HepG2 (cell line): ENCODE data around the gene PDPK1. TPM values are rescaled to one million over a fixed set of nuclear protein-coding genes. Genes with fewer than 3 reads are reported as not detected.

Experiments
- AHR ChIP-seq: IDR thresholded peaks from 2 replicates; pipeline ENCODE4 v1.6.1; 2018; ENCODE audit warnings: missing genetic modification reagents, missing compliant biosample characterization
- CBFB ChIP-seq: sonication (generic); formaldehyde crosslinking; IDR thresholded peaks from 2 replicates; pipeline ENCODE4 v1.4.0; 2020; ENCODE audit warnings: missing genetic modification reagents
- DMTF1 ChIP-seq: sonication (generic); formaldehyde crosslinking; IDR thresholded peaks from 2 replicates; pipeline ENCODE4 v1.4.0; 2020; ENCODE audit warnings: mild to moderate bottlenecking, missing genetic modification reagents
- ETS1 ChIP-seq: sonication (generic); formaldehyde crosslinking; IDR thresholded peaks from 2 replicates; pipeline ENCODE4 v1.4.0; 2020; ENCODE audit warnings: missing genetic modification reagents
- GABPA ChIP-seq, 2 experiments: IDR thresholded peaks; 2 replicates each; pipeline ENCODE4 v1.6.1; 2011 to 2016; ENCODE audit warnings: low read depth in 2 of 2, low read length in 1 of 2, missing biosample characterization in 1 of 2, missing genetic modification characterization in 1 of 2
- KLF12 ChIP-seq: sonication (generic); formaldehyde crosslinking; IDR thresholded peaks from 2 replicates; pipeline ENCODE4 v1.4.0; 2020; ENCODE audit warnings: missing genetic modification reagents, borderline replicate concordance
- KMT2A ChIP-seq: sonication (generic); formaldehyde crosslinking; IDR thresholded peaks from 2 replicates; pipeline ENCODE4 v1.4.0; 2020; ENCODE audit warnings: missing genetic modification reagents
- NFATC3 ChIP-seq: sonication (generic); formaldehyde crosslinking; IDR thresholded peaks from 2 replicates; pipeline ENCODE4 v1.5.1; 2020; ENCODE audit warnings: mild to moderate bottlenecking, missing genetic modification reagents
- PCBP2 ChIP-seq: fragments of 200-400 bp; formaldehyde crosslinking; optimal IDR thresholded peaks from 2 replicates; pipeline ENCODE3; 2018; ENCODE audit warnings: low read length, low read depth; ENCODE audit not compliant: poor library complexity, severe bottlenecking
- RARG ChIP-seq: sonication (generic); formaldehyde crosslinking; IDR thresholded peaks from 2 replicates; pipeline ENCODE4 v1.4.0; 2020; ENCODE audit warnings: low read depth, mild to moderate bottlenecking, missing genetic modification reagents
- RELA ChIP-seq: sonication (generic); formaldehyde crosslinking; IDR thresholded peaks from 2 replicates; pipeline ENCODE4 v1.4.0; 2020; ENCODE audit warnings: missing genetic modification reagents
- RXRB ChIP-seq: IDR thresholded peaks from 2 replicates; pipeline ENCODE4 v1.6.1; 2016; ENCODE audit warnings: borderline replicate concordance, missing genetic modification reagents, missing compliant biosample characterization
- SMC3 ChIP-seq: IDR thresholded peaks from 2 replicates; pipeline ENCODE4 v1.6.1; 2011; ENCODE audit warnings: low read length, improper control_type of control experiment
- SRSF9 ChIP-seq: fragments of 200-400 bp; formaldehyde crosslinking; IDR thresholded peaks from 2 replicates; pipeline ENCODE4 v1.6.1; 2018; ENCODE audit warnings: borderline replicate concordance, mild to moderate bottlenecking, low read depth, low read length; ENCODE audit not compliant: insufficient read depth, poor library complexity, severe bottlenecking
- TOE1 ChIP-seq: sonication (generic); formaldehyde crosslinking; IDR thresholded peaks from 2 replicates; pipeline ENCODE4 v1.4.0; 2020; ENCODE audit warnings: mild to moderate bottlenecking, missing genetic modification reagents
- YEATS4 ChIP-seq: sonication (generic); formaldehyde crosslinking; IDR thresholded peaks from 2 replicates; pipeline ENCODE4 v1.4.0; 2020; ENCODE audit warnings: missing genetic modification reagents, borderline replicate concordance
- ZBTB10 ChIP-seq: sonication (generic); formaldehyde crosslinking; IDR thresholded peaks from 2 replicates; pipeline ENCODE4 v1.4.0; 2020; ENCODE audit warnings: missing genetic modification reagents, borderline replicate concordance
- ZBTB21 ChIP-seq: sonication (generic); formaldehyde crosslinking; IDR thresholded peaks from 2 replicates; pipeline ENCODE4 v1.4.0; 2020; ENCODE audit warnings: missing genetic modification reagents
- ZNF326 ChIP-seq: sonication (generic); formaldehyde crosslinking; IDR thresholded peaks from 2 replicates; pipeline ENCODE4 v1.4.0; 2020; ENCODE audit warnings: missing genetic modification reagents, borderline replicate concordance
- ZNF543 ChIP-seq: sonication (generic); formaldehyde crosslinking; IDR thresholded peaks from 2 replicates; pipeline ENCODE4 v1.4.0; 2020; ENCODE audit warnings: mild to moderate bottlenecking, missing genetic modification reagents
- ZNF547 ChIP-seq: sonication (generic); formaldehyde crosslinking; IDR thresholded peaks from 2 replicates; pipeline ENCODE4 v1.5.1; 2020; ENCODE audit warnings: mild to moderate bottlenecking, missing genetic modification reagents
- ZNF549 ChIP-seq: sonication (generic); formaldehyde crosslinking; IDR thresholded peaks from 2 replicates; pipeline ENCODE4 v1.5.0; 2020; ENCODE audit warnings: missing genetic modification reagents
- ZNF616 ChIP-seq: sonication (generic); formaldehyde crosslinking; IDR thresholded peaks from 2 replicates; pipeline ENCODE4 v1.5.0; 2020; ENCODE audit warnings: low read depth, mild to moderate bottlenecking, missing genetic modification reagents
- ZNF629 ChIP-seq: sonication (generic); formaldehyde crosslinking; conservative IDR thresholded peaks from 2 replicates; pipeline ENCODE4 v1.5.0; 2020; ENCODE audit warnings: missing genetic modification reagents
- ZNF660 ChIP-seq: sonication (generic); formaldehyde crosslinking; IDR thresholded peaks from 2 replicates; pipeline ENCODE4 v1.5.1; 2020; ENCODE audit warnings: mild to moderate bottlenecking, low read depth, missing genetic modification reagents, borderline replicate concordance
- ZNF761 ChIP-seq: sonication (generic); formaldehyde crosslinking; conservative IDR thresholded peaks from 2 replicates; pipeline ENCODE4 v1.4.0; 2020; ENCODE audit warnings: mild to moderate bottlenecking, missing genetic modification reagents
- polyA plus RNA-seq, 8 experiments: library from polyadenylated mRNA; depleted of rRNA in 3 of 8; stranded (reverse) in 7 of 8; unstranded in 1 of 8; fragments of >200 nt; fragmentation: Illumina TruSeq in 4 of 8; extraction: Trizol in 4 of 8; gene quantifications; 2 replicates each; pipeline versions ENCODE4 v1.2.1 to v1.2.3, GENCODE V29; 2011 to 2016; ENCODE audit warnings: low read depth in 4 of 8, missing spikeins in 1 of 8, mixed read lengths in 1 of 8; ENCODE audit not compliant: insufficient read depth in 1 of 8
- total RNA-seq, 5 experiments: library from RNA; depleted of rRNA; stranded (reverse); fragments of >200 nt; fragmentation: Illumina TruSeq; extraction: Trizol; gene quantifications; 2 replicates each; pipeline ENCODE4 v1.2.3, GENCODE V29; 2016; ENCODE audit warnings: low read depth in 1 of 5

The PDPK1 gene
- total and polyA plus RNA-seq, 2 of the 13 experiments (the other 11 are each of a cell fraction or from before 2014, with no cell fraction given) = 59.6 to 129 TPM

- TF ChIP-seq DMTF1 (no peak), YEATS4 (no peak), CBFB (CRISPR knock-in tag) (no peak), SRSF9 (no peak), RELA (no peak), ZNF543 (CRISPR knock-in tag) (no peak), TOE1 (no peak), ZBTB10 (CRISPR knock-in tag) (no peak), RARG (no peak), KLF12 (CRISPR knock-in tag) (no peak), ZNF326 (CRISPR knock-in tag) (no peak), KMT2A (CRISPR knock-in tag) (no peak), NFATC3 (CRISPR knock-in tag) (no peak), ETS1 (CRISPR knock-in tag) (no peak), ZNF761 (CRISPR knock-in tag) (no peak), ZBTB21 (CRISPR knock-in tag) (no peak), ZNF660 (CRISPR knock-in tag) (no peak), PCBP2 (no peak), ZNF616 (CRISPR knock-in tag) (no peak; the same call in 1 of the 2 replicates), ZNF549 (CRISPR knock-in tag) (no peak), GABPA (IDR thresholded peaks at IDR 0.05; ENCODE audit: low read depth, low read length) (no peak), GABPA (CRISPR knock-in tag; IDR thresholded peaks at IDR 0.05; ENCODE audit: low read depth) (peak; percentile 25; the same call in 1 of the 2 replicates), SMC3 (no peak), ZNF629 (no peak), ZNF547 (peak; percentile 18; the same call in 1 of the 2 replicates), AHR (CRISPR knock-in tag) (no peak), RXRB (0 out of 2 replicates have a peak, but pooled peaks have one; percentile 28)
Measured at GRCh38 chr16:2532494-2533141, 5.2 kb upstream of the PDPK1 start (continued).
